WTC11 (cell line): ENCODE results near the gene ARRDC1. TPM values are rescaled to one million over a fixed set of nuclear protein-coding genes. Genes with fewer than 3 reads are reported as not detected.

Experiments
- ATAC-seq: fragments of 200-7000 bp; cut with Tn5 transposase; 2 replicates; pipeline ENCODE4 v1.10.0; 2021; ENCODE audit warnings: mild to moderate bottlenecking, moderate library complexity
- CTCF ChIA-PET: fragments of 300-600 bp; sonication (Branson Sonifier 250); formaldehyde crosslinking; loops from one replicate; lab custom pipeline; 2021; ENCODE audit warnings: antibody characterized with exemption; lab: Charles Lee
- POLR2A ChIA-PET: fragments of 350-600 bp; sonication (Branson Sonifier 250); formaldehyde crosslinking; loops from one replicate; lab custom pipeline; 2021; ENCODE audit warnings: antibody characterized with exemption; lab: Charles Lee
- DNase-seq: peaks from one replicate; pipeline ENCODE4 v3.0.0; 2021; ENCODE audit warnings: low spot score
- H3K27ac Mint-ChIP-seq: 2 replicates; pipeline ENCODE4 v1.8.0; 2021; ENCODE audit warnings: mixed read lengths
- H3K27me3 Mint-ChIP-seq: 2 replicates; pipeline ENCODE4 v1.8.0; 2021; ENCODE audit warnings: low read depth, mild to moderate bottlenecking, moderate library complexity, mixed read lengths
- H3K36me3 Mint-ChIP-seq: 2 replicates; pipeline ENCODE4 v1.8.0; 2021; ENCODE audit warnings: mixed read lengths
- H3K4me1 Mint-ChIP-seq: 2 replicates; pipeline ENCODE4 v1.8.0; 2022; ENCODE audit warnings: mixed read lengths
- H3K4me3 Mint-ChIP-seq: 2 replicates; pipeline ENCODE4 v1.8.0; 2021; ENCODE audit warnings: mild to moderate bottlenecking, moderate library complexity, mixed read lengths
- H3K9me3 Mint-ChIP-seq: 2 replicates; pipeline ENCODE4 v1.8.0; 2021; ENCODE audit warnings: mixed read lengths
- CREB1 ChIP-seq: sonication (generic); formaldehyde crosslinking; IDR thresholded peaks from 2 replicates; pipeline ENCODE4 v1.8.0; 2023; ENCODE audit warnings: mild to moderate bottlenecking, missing genetic modification reagents
- ESRRA ChIP-seq: sonication (generic); formaldehyde crosslinking; IDR thresholded peaks from 2 replicates; pipeline ENCODE4 v1.8.1; 2022; ENCODE audit warnings: mild to moderate bottlenecking, missing genetic modification reagents, borderline replicate concordance
- GTF2I ChIP-seq: fragments of 250-450 bp; sonication (Bioruptor Pico); conservative IDR thresholded peaks from 2 replicates; pipeline ENCODE4 v1.4.0; 2021; ENCODE audit warnings: mild to moderate bottlenecking
- IRF2 ChIP-seq: sonication (generic); formaldehyde crosslinking; IDR thresholded peaks from 2 replicates; pipeline ENCODE4 v1.8.0; 2022; ENCODE audit warnings: low read depth, missing genetic modification reagents, borderline replicate concordance
- NFATC4 ChIP-seq: fragments of 250-450 bp; sonication (Bioruptor Pico); IDR thresholded peaks from 2 replicates; pipeline ENCODE4 v1.9.0; 2021; ENCODE audit warnings: mild to moderate bottlenecking
- ZNF121 ChIP-seq: sonication (generic); formaldehyde crosslinking; IDR thresholded peaks from 2 replicates; pipeline ENCODE4 v1.8.0; 2023; ENCODE audit warnings: missing genetic modification reagents
- ZNF219 ChIP-seq: sonication (generic); formaldehyde crosslinking; IDR thresholded peaks from 2 replicates; pipeline ENCODE4 v1.8.0; 2023; ENCODE audit warnings: missing genetic modification reagents, mild to moderate bottlenecking, borderline replicate concordance
- ZNF423 ChIP-seq: fragments of 250-450 bp; sonication (Bioruptor Pico); IDR thresholded peaks from 2 replicates; pipeline ENCODE4 v2.1.2; 2022; ENCODE audit warnings: mild to moderate bottlenecking, moderate library complexity
- total RNA-seq: library from RNA; stranded (reverse); gene quantifications from 3 replicates; pipeline ENCODE4 v1.2.3, GENCODE V29; 2021
- TF ChIP-seq, protein P1 (sequence below): fragments of 250-450 bp; sonication (Bioruptor Pico); IDR thresholded peaks from 2 replicates; pipeline ENCODE4 v1.9.0; 2021; ENCODE audit warnings: mild to moderate bottlenecking
- TF ChIP-seq, protein P2 (sequence below): sonication (generic); formaldehyde crosslinking; IDR thresholded peaks from 2 replicates; pipeline ENCODE4 v1.8.1; 2022; ENCODE audit warnings: mild to moderate bottlenecking, missing genetic modification reagents, moderate library complexity, borderline replicate concordance
- TF ChIP-seq, protein P3 (sequence below): sonication (generic); formaldehyde crosslinking; IDR thresholded peaks from 2 replicates; pipeline ENCODE4 v1.8.0; 2023; ENCODE audit warnings: missing genetic modification reagents, mild to moderate bottlenecking, borderline replicate concordance
- TF ChIP-seq, protein P4 (sequence below): sonication (generic); formaldehyde crosslinking; IDR thresholded peaks from 2 replicates; pipeline ENCODE4 v1.8.1; 2022; ENCODE audit warnings: mild to moderate bottlenecking, moderate library complexity, missing genetic modification reagents
- TF ChIP-seq, protein P5 (sequence below): sonication (generic); formaldehyde crosslinking; IDR thresholded peaks from 2 replicates; pipeline ENCODE4 v1.8.1; 2022; ENCODE audit warnings: missing genetic modification reagents, borderline replicate concordance

ARRDC1 gene
- total RNA-seq, 1 experiment from 2014 or later: 41.3 TPM

DNA sequence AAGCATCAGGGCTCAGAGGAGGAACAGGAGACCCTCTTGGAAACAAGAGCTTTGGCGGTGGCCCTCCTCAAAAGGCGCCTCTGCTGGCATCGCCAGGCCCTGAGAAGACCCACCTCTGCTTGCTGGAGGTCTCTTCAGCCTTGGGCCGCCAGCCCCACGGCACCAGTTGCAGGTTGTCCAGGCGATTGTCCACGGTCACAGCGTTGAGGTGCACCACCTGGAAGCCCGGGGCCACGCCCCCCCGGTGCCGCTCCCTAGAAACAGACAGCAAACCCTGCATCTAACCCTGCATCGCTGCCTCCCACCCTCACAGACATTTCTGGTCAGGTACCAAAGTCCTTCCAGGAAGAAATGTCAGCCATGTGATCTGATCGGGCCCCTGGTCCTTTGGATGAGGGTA lies 18.6 kb upstream of the ARRDC1 start (continued):
- TF ChIP-seq, protein P1, sequence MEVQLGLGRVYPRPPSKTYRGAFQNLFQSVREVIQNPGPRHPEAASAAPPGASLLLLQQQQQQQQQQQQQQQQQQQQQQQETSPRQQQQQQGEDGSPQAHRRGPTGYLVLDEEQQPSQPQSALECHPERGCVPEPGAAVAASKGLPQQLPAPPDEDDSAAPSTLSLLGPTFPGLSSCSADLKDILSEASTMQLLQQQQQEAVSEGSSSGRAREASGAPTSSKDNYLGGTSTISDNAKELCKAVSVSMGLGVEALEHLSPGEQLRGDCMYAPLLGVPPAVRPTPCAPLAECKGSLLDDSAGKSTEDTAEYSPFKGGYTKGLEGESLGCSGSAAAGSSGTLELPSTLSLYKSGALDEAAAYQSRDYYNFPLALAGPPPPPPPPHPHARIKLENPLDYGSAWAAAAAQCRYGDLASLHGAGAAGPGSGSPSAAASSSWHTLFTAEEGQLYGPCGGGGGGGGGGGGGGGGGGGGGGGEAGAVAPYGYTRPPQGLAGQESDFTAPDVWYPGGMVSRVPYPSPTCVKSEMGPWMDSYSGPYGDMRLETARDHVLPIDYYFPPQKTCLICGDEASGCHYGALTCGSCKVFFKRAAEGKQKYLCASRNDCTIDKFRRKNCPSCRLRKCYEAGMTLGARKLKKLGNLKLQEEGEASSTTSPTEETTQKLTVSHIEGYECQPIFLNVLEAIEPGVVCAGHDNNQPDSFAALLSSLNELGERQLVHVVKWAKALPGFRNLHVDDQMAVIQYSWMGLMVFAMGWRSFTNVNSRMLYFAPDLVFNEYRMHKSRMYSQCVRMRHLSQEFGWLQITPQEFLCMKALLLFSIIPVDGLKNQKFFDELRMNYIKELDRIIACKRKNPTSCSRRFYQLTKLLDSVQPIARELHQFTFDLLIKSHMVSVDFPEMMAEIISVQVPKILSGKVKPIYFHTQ (CRISPR knock-in tag): no peak
- TF ChIP-seq ZNF423 (CRISPR knock-in tag) (no peak), ZNF121 (CRISPR knock-in tag) (no peak), CREB1 (CRISPR knock-in tag) (no peak), NFATC4 (CRISPR knock-in tag) (no peak), IRF2 (CRISPR knock-in tag) (no peak)

DNA sequence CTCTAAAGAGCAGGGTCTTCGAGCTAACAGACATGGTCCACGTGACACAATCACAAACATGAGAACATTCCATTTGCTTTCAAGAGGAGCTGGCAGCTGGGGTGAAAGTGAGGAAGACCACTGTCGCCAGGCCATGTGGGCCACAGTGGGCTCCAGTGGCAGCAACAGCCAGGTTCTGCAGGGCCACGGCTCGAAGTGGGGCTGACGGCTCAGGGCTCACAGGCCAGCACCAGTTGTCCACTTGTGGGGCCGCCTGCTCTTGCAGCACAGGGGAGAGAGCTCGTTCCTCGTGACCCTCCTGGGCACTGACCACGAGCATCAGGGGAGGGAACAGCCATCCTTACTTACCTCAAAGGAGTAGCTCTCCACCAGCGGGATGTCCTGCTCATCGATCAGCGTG lies 17.2 kb upstream of the ARRDC1 start:
- ChIA-PET POLR2A (interaction anchor here (1.9 kb wide), 1 partner anchor 8 kb away, joined by 7 read pairs; no protein-coding TSS in a partner anchor), CTCF (interaction anchor here (2.3 kb wide), 1 partner anchor 10 kb away, joined by 8 read pairs; the partner anchor contains the start of gene DPH7)
- TF ChIP-seq, protein P2, sequence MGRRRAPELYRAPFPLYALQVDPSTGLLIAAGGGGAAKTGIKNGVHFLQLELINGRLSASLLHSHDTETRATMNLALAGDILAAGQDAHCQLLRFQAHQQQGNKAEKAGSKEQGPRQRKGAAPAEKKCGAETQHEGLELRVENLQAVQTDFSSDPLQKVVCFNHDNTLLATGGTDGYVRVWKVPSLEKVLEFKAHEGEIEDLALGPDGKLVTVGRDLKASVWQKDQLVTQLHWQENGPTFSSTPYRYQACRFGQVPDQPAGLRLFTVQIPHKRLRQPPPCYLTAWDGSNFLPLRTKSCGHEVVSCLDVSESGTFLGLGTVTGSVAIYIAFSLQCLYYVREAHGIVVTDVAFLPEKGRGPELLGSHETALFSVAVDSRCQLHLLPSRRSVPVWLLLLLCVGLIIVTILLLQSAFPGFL (CRISPR knock-in tag): no peak
- ATAC-seq (no peak), DNase-seq (no peak)
- Mint-ChIP-seq H3K4me1 (peaks cover 5% of the 10 kb centered on the region; the same call in 1 of the 2 replicates), H3K27me3 (peaks cover 8% of the 10 kb centered on the region), H3K9me3 (no peaks in the 10 kb centered on the region), H3K36me3 (peaks cover 28% of the 10 kb centered on the region), H3K4me3 (peak overlapping the region; percentile 77), H3K27ac (no peak overlapping the region)

DNA sequence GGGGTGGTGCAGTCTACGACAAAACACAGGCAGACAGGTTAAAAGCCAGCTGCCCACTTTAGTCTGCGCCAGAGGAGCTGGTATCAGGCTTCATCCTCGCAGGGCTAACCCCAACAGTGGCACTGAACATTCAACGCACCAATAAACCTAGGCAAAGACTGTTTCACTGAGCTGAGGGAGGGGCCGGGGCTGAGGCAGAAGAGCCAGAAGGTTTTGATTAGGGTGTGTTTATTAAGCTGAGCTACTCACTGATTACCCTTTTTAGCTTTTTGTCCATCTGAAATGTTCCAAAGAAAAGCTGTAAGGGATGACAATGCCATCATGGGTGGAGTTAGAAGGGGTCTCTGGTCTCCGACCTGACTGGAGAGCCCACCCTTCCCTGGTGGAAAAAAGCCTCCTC lies 16.6 kb upstream of the ARRDC1 start:
- POLR2A ChIA-PET: interaction anchor here (1.9 kb wide), 1 partner anchor 9 kb away, joined by 7 read pairs; no protein-coding TSS in a partner anchor
- Mint-ChIP-seq H3K27me3 (peaks cover 8% of the 10 kb centered on the region), H3K4me3 (peak overlapping the region; percentile 77), H3K36me3 (peaks cover 28% of the 10 kb centered on the region), H3K4me1 (peaks cover 5% of the 10 kb centered on the region; the same call in 1 of the 2 replicates), H3K9me3 (no peaks in the 10 kb centered on the region), H3K27ac (no peak overlapping the region)
- DNase-seq (no peak), ATAC-seq (no peak)
- TF ChIP-seq NFATC4 (CRISPR knock-in tag): no peak
- TF ChIP-seq, protein P1 (CRISPR knock-in tag): no peak
- TF ChIP-seq, protein P3, sequence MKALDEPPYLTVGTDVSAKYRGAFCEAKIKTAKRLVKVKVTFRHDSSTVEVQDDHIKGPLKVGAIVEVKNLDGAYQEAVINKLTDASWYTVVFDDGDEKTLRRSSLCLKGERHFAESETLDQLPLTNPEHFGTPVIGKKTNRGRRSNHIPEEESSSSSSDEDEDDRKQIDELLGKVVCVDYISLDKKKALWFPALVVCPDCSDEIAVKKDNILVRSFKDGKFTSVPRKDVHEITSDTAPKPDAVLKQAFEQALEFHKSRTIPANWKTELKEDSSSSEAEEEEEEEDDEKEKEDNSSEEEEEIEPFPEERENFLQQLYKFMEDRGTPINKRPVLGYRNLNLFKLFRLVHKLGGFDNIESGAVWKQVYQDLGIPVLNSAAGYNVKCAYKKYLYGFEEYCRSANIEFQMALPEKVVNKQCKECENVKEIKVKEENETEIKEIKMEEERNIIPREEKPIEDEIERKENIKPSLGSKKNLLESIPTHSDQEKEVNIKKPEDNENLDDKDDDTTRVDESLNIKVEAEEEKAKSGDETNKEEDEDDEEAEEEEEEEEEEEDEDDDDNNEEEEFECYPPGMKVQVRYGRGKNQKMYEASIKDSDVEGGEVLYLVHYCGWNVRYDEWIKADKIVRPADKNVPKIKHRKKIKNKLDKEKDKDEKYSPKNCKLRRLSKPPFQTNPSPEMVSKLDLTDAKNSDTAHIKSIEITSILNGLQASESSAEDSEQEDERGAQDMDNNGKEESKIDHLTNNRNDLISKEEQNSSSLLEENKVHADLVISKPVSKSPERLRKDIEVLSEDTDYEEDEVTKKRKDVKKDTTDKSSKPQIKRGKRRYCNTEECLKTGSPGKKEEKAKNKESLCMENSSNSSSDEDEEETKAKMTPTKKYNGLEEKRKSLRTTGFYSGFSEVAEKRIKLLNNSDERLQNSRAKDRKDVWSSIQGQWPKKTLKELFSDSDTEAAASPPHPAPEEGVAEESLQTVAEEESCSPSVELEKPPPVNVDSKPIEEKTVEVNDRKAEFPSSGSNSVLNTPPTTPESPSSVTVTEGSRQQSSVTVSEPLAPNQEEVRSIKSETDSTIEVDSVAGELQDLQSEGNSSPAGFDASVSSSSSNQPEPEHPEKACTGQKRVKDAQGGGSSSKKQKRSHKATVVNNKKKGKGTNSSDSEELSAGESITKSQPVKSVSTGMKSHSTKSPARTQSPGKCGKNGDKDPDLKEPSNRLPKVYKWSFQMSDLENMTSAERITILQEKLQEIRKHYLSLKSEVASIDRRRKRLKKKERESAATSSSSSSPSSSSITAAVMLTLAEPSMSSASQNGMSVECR: no peak
- no peak for TF ChIP-seq ESRRA
- TF ChIP-seq IRF2 (CRISPR knock-in tag): no peak
- TF ChIP-seq GTF2I (CRISPR knock-in tag): no peak
- TF ChIP-seq, protein P4, sequence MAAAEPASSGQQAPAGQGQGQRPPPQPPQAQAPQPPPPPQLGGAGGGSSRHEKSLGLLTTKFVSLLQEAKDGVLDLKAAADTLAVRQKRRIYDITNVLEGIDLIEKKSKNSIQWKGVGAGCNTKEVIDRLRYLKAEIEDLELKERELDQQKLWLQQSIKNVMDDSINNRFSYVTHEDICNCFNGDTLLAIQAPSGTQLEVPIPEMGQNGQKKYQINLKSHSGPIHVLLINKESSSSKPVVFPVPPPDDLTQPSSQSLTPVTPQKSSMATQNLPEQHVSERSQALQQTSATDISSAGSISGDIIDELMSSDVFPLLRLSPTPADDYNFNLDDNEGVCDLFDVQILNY (CRISPR knock-in tag): no peak
- no peak for TF ChIP-seq ZNF219 (CRISPR knock-in tag)
- TF ChIP-seq, protein P5, sequence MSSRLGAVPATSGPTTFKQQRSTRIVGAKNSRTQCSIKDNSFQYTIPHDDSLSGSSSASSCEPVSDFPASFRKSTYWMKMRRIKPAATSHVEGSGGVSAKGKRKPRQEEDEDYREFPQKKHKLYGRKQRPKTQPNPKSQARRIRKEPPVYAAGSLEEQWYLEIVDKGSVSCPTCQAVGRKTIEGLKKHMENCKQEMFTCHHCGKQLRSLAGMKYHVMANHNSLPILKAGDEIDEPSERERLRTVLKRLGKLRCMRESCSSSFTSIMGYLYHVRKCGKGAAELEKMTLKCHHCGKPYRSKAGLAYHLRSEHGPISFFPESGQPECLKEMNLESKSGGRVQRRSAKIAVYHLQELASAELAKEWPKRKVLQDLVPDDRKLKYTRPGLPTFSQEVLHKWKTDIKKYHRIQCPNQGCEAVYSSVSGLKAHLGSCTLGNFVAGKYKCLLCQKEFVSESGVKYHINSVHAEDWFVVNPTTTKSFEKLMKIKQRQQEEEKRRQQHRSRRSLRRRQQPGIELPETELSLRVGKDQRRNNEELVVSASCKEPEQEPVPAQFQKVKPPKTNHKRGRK (CRISPR knock-in tag): no peak
- CTCF ChIA-PET: interaction anchor here (2.3 kb wide), 1 partner anchor 10 kb away, joined by 8 read pairs; the partner anchor contains the start of gene DPH7
